ENCODE data around the gene IP6K2. TPM values are rescaled to one million over a fixed set of nuclear protein-coding genes. Genes with fewer than 3 reads are reported as not detected.
A peak's percentile ranks its signal among the peaks of the same experiment; 100 is the strongest.

The IP6K2 gene
- total RNA-seq, 2 experiments from 2014 or later = 41.6 to 43.4 TPM

DNA sequence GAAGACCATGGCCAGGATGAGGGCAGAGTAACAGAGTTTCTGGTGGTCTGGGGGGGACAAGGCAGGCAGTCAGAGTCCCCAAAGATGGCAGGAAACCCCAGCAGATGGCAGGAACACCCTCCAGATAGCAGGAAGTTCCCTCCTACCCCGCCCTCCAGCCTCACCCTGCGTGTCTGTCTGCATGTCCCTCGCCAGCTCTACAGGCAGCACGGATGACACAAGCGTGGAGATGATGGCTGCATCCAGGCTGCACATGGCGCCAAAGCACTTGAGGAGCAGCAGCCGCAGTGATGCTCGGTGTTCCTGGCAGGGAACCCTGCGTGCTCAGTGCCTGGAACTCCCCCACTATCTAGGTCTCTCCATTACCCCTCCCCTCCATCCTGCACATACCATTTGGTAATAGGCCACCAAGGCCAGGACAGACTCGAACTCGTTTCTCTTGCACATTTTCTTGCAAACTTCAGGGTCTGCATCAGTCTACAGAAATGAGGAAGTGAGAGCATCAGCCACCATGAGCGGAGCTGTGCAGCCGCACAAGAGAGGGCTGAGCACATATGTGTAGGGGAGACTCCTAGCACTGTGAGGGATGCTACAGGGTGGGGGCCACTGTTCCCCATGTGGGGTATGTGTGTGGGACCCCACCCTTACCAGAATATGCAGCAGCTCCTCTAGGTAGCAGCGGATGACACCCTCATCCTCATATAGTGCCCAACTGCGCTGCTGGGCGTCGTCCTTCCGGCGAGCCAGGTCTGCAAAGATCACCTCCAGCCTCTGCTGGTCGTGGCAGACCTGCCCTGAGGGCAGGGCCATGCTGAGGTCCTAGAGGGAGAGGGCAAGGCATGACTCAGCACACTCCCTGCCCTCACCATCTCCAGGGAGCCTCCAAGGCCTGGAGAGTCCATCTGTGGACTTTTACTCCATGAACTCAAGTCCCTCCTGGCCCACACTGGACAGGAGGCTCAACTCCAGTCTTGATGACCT is 37.3 kb downstream of the IP6K2 start:
- ChIA-PET POLR2A (no interaction called here), CTCF (no interaction called here)
- intact Hi-C loops (cut with micrococcal nuclease) = no loop called here
- Mint-ChIP-seq H3K4me1 (ENCODE audit: low read depth) (peaks cover 19% of the 10 kb centered on the region), H3K9me3 (no peaks in the 10 kb centered on the region), H3K4me3 (no peak overlapping the region), H3K36me3 (peaks cover 28% of the 10 kb centered on the region), H3K27ac (no peak overlapping the region), H3K27me3 (no peaks in the 10 kb centered on the region)
- no peak for DNase-seq

- no peak overlapping the region for H3K4me3 Mint-ChIP-seq
- no peak for DNase-seq
- H3K4me1 Mint-ChIP-seq (ENCODE audit: low read depth) = peaks cover 12% of the 10 kb centered on the region
- ChIA-PET CTCF (no interaction called here), POLR2A (no interaction called here)
- H3K36me3 Mint-ChIP-seq = peaks cover 28% of the 10 kb centered on the region
- H3K27ac Mint-ChIP-seq = no peak overlapping the region
- intact Hi-C loops (cut with micrococcal nuclease) = no loop called here
- H3K27me3 Mint-ChIP-seq = no peaks in the 10 kb centered on the region
- H3K9me3 Mint-ChIP-seq = no peaks in the 10 kb centered on the region
Measured at GRCh38 chr3:48678566-48679380, 38.2 kb downstream of the IP6K2 start.

DNA sequence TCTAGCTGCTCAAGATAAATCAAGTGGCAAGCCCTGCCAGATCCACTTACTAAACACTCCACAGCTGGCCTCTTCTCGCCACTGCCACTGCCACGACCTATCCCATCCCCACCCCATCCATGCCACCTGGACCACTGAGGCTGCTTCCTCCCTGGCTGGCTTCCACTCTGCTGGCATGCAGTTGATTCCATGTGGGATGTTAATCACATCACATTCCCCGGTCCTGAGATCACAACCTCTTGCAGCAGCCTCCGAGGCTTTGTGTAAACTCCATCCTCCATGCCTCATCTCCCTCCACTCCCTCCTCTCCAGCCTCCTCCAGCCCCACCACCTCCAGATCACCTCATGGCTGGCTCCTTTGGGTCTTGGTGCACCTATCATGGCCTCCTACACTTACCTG is 39.0 kb downstream of the IP6K2 start:
- Mint-ChIP-seq H3K4me3 (no peak overlapping the region), H3K27ac (no peak overlapping the region), H3K27me3 (no peaks in the 10 kb centered on the region), H3K36me3 (peaks cover 28% of the 10 kb centered on the region), H3K9me3 (no peaks in the 10 kb centered on the region), H3K4me1 (ENCODE audit: low read depth) (peaks cover 6% of the 10 kb centered on the region)
- intact Hi-C loops (cut with micrococcal nuclease) = no loop called here
- ChIA-PET POLR2A (no interaction called here), CTCF (no interaction called here)
- DNase-seq = no peak

DNA sequence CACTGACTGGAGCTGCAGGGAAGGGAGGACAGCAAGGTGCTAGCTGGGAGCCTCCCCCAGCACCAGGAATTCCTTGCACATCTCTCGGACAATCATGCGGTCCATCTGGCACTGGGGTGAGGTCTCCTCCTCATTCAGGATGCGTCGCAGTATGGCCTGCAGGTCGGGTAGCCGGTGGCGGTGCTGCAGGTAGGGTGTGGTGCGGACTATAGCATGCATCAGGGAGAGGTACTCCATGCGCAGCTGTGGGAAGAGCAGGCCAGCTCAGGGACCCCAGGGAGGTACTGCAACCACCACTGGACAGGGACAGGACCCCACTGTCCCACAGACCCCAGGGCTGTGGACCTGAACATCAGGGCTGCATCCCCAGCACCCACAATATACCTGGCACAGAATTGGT is 42.5 kb downstream of the IP6K2 start:
- Mint-ChIP-seq H3K4me1 (ENCODE audit: low read depth) (no peaks in the 10 kb centered on the region), H3K27ac (no peak overlapping the region), H3K9me3 (no peaks in the 10 kb centered on the region), H3K4me3 (no peak overlapping the region), H3K36me3 (peaks cover 25% of the 10 kb centered on the region), H3K27me3 (no peaks in the 10 kb centered on the region)
- ChIA-PET CTCF (interaction anchor here (0.6 to 1.5 kb wide), 3 partner anchors 12 to 39 kb away, joined by 3 to 4 read pairs (median 4); partner anchors contain the start of gene SLC26A6), POLR2A (interaction anchor here (0.9 kb wide), 1 partner anchor 13 kb away, joined by 3 read pairs; no protein-coding TSS in a partner anchor)
- intact Hi-C loops (cut with micrococcal nuclease) = no loop called here
- DNase-seq = no peak

DNA sequence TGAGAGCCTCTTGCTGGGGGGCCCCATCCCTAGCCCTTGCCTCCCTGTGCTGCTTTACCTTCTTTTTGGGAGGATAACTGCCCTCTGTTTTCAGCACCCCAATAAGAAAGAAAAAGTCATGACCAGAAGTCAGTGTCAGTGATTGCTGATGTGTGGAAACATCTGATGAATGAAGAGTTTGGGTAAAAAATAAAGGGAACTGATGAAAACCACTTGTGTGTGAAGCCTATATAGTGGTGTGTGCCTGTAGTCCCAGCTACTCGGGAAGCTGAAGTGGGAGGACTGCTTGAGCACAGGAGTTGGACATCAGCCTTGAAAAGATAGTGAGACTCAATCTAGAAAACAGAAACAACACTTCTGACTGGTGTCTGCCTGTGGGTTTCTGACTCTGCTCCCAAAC is 44.5 kb downstream of the IP6K2 start:
- CTCF ChIA-PET = interaction anchor here (0.6 kb wide), 1 partner anchor 68 kb away, joined by 4 read pairs; no protein-coding TSS in a partner anchor
- H3K4me1 Mint-ChIP-seq (ENCODE audit: low read depth) = no peaks in the 10 kb centered on the region
- no peak overlapping the region for H3K27ac Mint-ChIP-seq
- H3K9me3 Mint-ChIP-seq = no peaks in the 10 kb centered on the region
- peaks cover 14% of the 10 kb centered on the region for H3K36me3 Mint-ChIP-seq
- H3K27me3 Mint-ChIP-seq = no peaks in the 10 kb centered on the region
- intact Hi-C loops (cut with micrococcal nuclease) = no loop called here
- POLR2A ChIA-PET = no interaction called here
- no peak overlapping the region for H3K4me3 Mint-ChIP-seq
- no peak for DNase-seq

DNA sequence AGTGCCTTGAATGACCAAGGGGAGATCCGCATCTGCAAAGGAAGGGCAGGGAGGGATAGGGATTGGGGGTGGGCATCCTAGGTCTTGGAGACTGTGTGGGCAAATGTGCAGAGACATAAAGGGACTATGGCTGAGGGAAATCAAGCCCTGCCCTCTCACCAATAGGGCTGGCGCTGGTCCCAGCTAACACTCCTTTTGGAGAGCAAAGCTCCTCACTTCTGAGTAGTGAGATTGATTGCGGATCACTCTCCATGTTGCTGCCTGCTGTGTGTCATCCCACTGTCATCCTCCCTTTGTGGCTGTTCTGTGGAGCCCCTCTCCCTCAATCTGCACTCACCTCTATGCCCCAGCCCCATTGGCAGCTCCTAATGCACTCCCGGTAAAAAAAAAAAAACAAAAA is 52.1 kb downstream of the IP6K2 start:
- peaks cover 11% of the 10 kb centered on the region for H3K27me3 Mint-ChIP-seq
- peaks cover 15% of the 10 kb centered on the region for H3K4me1 Mint-ChIP-seq (ENCODE audit: low read depth)
- H3K9me3 Mint-ChIP-seq = no peaks in the 10 kb centered on the region
- no peak overlapping the region for H3K27ac Mint-ChIP-seq
- no peak for DNase-seq
- CTCF ChIA-PET = interaction anchor here (1.4 to 2.3 kb wide), 4 partner anchors 17 to 235 kb away, joined by 4 to 11 read pairs (median 7); partner anchors contain the start of gene NCKIPSD
- H3K36me3 Mint-ChIP-seq = peaks cover 6% of the 10 kb centered on the region
- intact Hi-C loops (cut with micrococcal nuclease) = loop anchor here (5.0 kb wide), 1 partner anchor 52 kb away; the partner anchor contains the start of gene IP6K2
- POLR2A ChIA-PET = interaction anchor here (1.2 kb wide), 1 partner anchor 342 kb away, joined by 4 read pairs; the partner anchor contains the start of gene WDR6
- H3K4me3 Mint-ChIP-seq = no peak overlapping the region

DNA sequence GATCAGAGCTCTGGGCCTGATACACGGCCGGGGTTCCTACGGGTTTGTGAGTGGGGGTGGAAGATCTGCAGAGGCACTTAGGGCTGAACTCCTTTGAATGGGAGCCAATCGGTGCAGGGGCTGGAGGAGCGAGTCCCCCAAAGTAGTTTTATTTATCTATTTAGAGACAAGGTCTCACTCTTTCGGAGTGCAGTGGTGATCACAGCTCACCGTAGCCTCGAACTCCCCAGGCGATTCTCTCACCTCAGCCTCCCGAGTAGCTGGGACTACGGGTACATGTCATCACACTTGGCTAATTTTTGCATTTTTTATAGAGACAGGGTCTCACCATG is 52.7 kb downstream of the IP6K2 start:
- DNase-seq = no peak
- Mint-ChIP-seq H3K9me3 (no peaks in the 10 kb centered on the region), H3K4me1 (ENCODE audit: low read depth) (peaks cover 15% of the 10 kb centered on the region), H3K36me3 (peaks cover 6% of the 10 kb centered on the region), H3K27ac (peak overlapping the region; percentile 74), H3K27me3 (peaks cover 13% of the 10 kb centered on the region), H3K4me3 (peak overlapping the region; percentile 88)
- intact Hi-C loops (cut with micrococcal nuclease) = loop anchor here (5.0 kb wide), 1 partner anchor 53 kb away; the partner anchor contains the start of gene IP6K2
- ChIA-PET POLR2A (interaction anchor here (0.5 to 4.0 kb wide), 4 partner anchors 22 to 343 kb away, joined by 3 to 11 read pairs (median 4); partner anchors contain the start of genes SLC26A6 and WDR6), CTCF (interaction anchor here (1.0 to 2.3 kb wide), 5 partner anchors 17 to 235 kb away, joined by 3 to 11 read pairs (median 5); partner anchors contain the start of gene NCKIPSD)

DNA sequence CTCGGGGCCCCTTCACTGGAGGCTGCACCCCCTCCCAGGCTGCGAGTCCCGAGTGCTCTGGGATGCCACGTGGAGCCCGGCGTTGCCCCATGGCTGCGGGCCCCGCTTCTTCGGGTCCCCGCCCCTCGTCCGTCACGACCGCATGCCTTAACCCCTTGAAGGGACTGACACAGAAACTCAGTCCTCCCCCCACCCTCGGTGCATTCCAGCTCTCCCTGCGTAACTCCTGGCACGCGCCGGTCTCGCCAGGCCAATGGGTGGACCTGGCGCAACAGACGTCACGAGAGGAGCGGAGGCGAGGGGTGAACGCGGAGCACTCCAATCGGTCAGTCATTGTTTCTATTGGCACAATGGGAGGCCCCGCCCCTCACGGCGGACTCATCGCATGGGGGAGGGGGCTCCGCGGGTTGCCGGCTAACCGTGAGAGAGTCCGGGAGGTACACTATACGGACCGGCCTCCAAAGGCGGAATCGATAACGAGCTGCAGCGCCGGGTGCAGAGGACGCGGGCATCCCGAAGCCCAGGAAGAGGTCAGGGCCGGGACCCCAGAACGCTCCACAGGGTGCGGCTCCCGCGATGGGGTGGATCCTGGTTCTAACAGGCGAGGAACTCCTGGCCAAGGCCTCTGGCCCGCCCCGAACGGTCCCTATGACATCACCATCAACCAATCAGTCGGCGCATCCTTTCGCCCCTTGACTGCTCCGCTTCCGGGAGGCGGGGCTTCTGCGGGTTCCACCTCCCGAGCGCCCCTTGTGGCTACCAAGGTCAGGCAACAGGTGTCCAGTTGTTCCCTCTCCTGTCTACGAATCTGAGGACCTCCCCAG is 53.3 kb downstream of the IP6K2 start:
- peaks cover 15% of the 10 kb centered on the region for H3K4me1 Mint-ChIP-seq (ENCODE audit: low read depth)
- intact Hi-C loops (cut with micrococcal nuclease) = loop anchor here (1.0 to 5.0 kb wide), 2 partner anchors 28 to 54 kb away; partner anchors contain the start of genes IP6K2 and SLC26A6
- H3K9me3 Mint-ChIP-seq = no peaks in the 10 kb centered on the region
- ChIA-PET CTCF (interaction anchor here (0.9 to 2.3 kb wide), 9 partner anchors 18 to 236 kb away, joined by 3 to 13 read pairs (median 4); partner anchors contain the start of genes NCKIPSD, PFKFB4 and SLC26A6), POLR2A (interaction anchor here (0.5 to 4.0 kb wide), 6 partner anchors 23 to 344 kb away, joined by 3 to 11 read pairs (median 4); partner anchors contain the start of genes SLC26A6 and WDR6)
- DNase-seq = peak; percentile 97
- peak overlapping the region; percentile 74 for H3K27ac Mint-ChIP-seq
- peaks cover 13% of the 10 kb centered on the region for H3K27me3 Mint-ChIP-seq
- H3K4me3 Mint-ChIP-seq = peak overlapping the region; percentile 88
- H3K36me3 Mint-ChIP-seq = peaks cover 6% of the 10 kb centered on the region

GRCh38 chr3:48662753-48663488 is 54.1 kb downstream of the IP6K2 start, which contains the start of gene CELSR3:
Gene CELSR3 (minus strand): TSS chr3:48662886. CDS start chr3:48662634, 252 bp downstream.
- H3K9me3 Mint-ChIP-seq = no peaks in the 10 kb centered on the region

GRCh38 chr3:48662145-48662752 is 54.8 kb downstream of the IP6K2 start:
- Mint-ChIP-seq H3K27me3 (peaks cover 13% of the 10 kb centered on the region), H3K4me3 (no peak overlapping the region), H3K9me3 (no peaks in the 10 kb centered on the region), H3K4me1 (ENCODE audit: low read depth) (peaks cover 15% of the 10 kb centered on the region), H3K27ac (no peak overlapping the region), H3K36me3 (peaks cover 4% of the 10 kb centered on the region)
- CTCF ChIA-PET = interaction anchor here (0.5 to 2.3 kb wide), 5 partner anchors 27 to 231 kb away, joined by 3 to 13 read pairs (median 3); partner anchors contain the start of gene SLC26A6
- DNase-seq = no peak
- POLR2A ChIA-PET = interaction anchor here (0.7 to 4.0 kb wide), 3 partner anchors 13 to 55 kb away, joined by 3 to 11 read pairs (median 3); partner anchors contain the start of genes IP6K2 and SLC26A6
- intact Hi-C loops (cut with micrococcal nuclease) = loop anchor here (5.0 kb wide), 1 partner anchor 55 kb away; the partner anchor contains the start of gene IP6K2

More at GRCh38 chr3:48662753-48663488, 54.1 kb downstream of the IP6K2 start, which contains the start of gene CELSR3:
- Mint-ChIP-seq H3K4me3 (peak within 1 kb of the TSS; percentile 88), H3K36me3 (peaks cover 4% of the 10 kb centered on the region), H3K27me3 (peaks cover 13% of the 10 kb centered on the region), H3K27ac (peak within 1 kb of the TSS; percentile 74), H3K4me1 (ENCODE audit: low read depth) (peaks cover 15% of the 10 kb centered on the region)
- intact Hi-C loops (cut with micrococcal nuclease) = loop anchor here (1.0 to 5.0 kb wide), 2 partner anchors 28 to 54 kb away; partner anchors contain the start of genes IP6K2 and SLC26A6
- peak; percentile 83 for DNase-seq
- CTCF ChIA-PET = interaction anchor here (0.5 to 2.3 kb wide), 6 partner anchors 19 to 232 kb away, joined by 3 to 13 read pairs (median 3); partner anchors contain the start of genes PFKFB4 and SLC26A6
- POLR2A ChIA-PET = interaction anchor here (0.7 to 4.0 kb wide), 4 partner anchors 27 to 191 kb away, joined by 3 to 11 read pairs (median 3); partner anchors contain the start of genes IP6K2 and SLC26A6
